H1 (cell line): Measurements from ENCODE around the gene AP1M1. TPM values are rescaled to one million over a fixed set of nuclear protein-coding genes. Genes with fewer than 3 reads are reported as not detected.

Experiments
- CREB1 ChIP-seq: IDR thresholded peaks from 2 replicates; pipeline ENCODE4 v1.6.1; 2012; ENCODE audit warnings: inconsistent platforms
- EZH2 ChIP-seq: fragments of 200-600 bp; sonication (generic); IDR thresholded peaks from 2 replicates; pipeline ENCODE4 v1.7.1; 2012; ENCODE audit warnings: low read depth, mild to moderate bottlenecking, moderate library complexity, low read length, inconsistent platforms; ENCODE audit not compliant: severe bottlenecking
- JUND ChIP-seq: IDR thresholded peaks from 2 replicates; pipeline ENCODE4 v1.6.1; 2011; ENCODE audit warnings: mild to moderate bottlenecking, improper control_type of control experiment, low read length
- RAD21 ChIP-seq, 2 experiments: IDR thresholded peaks in 1 of 2; conservative IDR thresholded peaks in 1 of 2; 2 replicates each; pipeline ENCODE4 v1.6.1; 2011; ENCODE audit warnings: low read depth in 2 of 2, low read length in 2 of 2, improper control_type of control experiment in 1 of 2, inconsistent platforms in 1 of 2, mild to moderate bottlenecking in 1 of 2, moderate library complexity in 1 of 2
- RBBP5 ChIP-seq: IDR thresholded peaks from 2 replicates; pipeline ENCODE4 v1.7.1; 2012; ENCODE audit warnings: low read depth, mild to moderate bottlenecking, inconsistent platforms, low read length, moderate library complexity, borderline replicate concordance
- SP1 ChIP-seq: IDR thresholded peaks from 2 replicates; pipeline ENCODE4 v1.6.1; 2011; ENCODE audit warnings: low read depth, low read length
- polyA plus RNA-seq, 7 experiments: library from polyadenylated mRNA; depleted of rRNA in 3 of 7; stranded (reverse) in 5 of 7; unstranded in 2 of 7; fragments of >200 nt in 5 of 7; fragments of 200-250 nt in 2 of 7; gene quantifications; 1 replicate in 5 of 7; 2 replicates in 1 of 7; 4 replicates in 1 of 7; pipeline versions ENCODE4 v1.2.1 to v1.2.3, GENCODE V29; 2011 to 2013; ENCODE audit warnings: missing spikeins in 2 of 7, mixed read lengths in 2 of 7
- total RNA-seq: library from RNA; stranded (reverse); fragmentation: NEBNext Ultra II Directional; extraction: Animal tissue kit (Norgen Biotek cat#: 25700); gene quantifications from 2 replicates; pipeline ENCODE4 v1.2.1, GENCODE V29; 2021

Gene AP1M1
- total and polyA plus RNA-seq, 2 of the 8 experiments (the other 6 are each of a cell fraction or from before 2014, with no cell fraction given), result 30.9 to 37.5 TPM

DNA sequence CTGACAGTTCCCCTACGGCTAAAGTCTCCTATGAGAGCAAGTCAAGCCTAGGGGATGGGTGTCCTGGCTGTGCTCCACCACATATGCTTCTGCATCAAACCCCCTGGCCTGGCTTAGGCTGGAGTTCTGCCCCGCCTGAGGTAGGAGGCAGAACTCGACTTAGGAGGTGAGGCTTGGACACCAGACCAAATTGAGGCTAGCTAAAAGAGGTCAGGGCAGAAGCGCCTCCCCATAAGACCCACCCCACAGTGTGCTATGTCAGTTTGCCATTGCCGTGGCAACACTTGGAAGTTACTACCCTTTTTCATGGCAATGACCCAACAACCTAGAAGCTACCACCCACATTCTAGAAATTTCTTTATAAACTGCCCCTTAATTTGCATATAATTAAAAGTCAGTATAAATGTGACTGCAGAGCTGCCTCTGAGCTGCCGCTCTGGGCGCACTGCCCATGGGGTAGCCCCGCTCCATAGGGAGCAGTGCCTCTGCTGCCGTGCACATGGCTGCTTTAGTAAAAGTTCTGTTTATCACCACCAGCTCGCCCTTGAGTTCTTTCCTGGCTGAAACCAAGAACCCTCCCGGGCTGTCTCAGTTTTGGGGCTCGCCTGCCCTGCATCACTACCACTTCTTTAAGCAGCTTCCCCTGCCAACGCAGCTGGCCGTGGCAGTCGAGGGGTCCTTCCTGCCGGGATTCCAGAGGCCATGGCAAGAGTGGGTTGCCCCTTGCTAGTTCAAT is 20.2 kb downstream of the AP1M1 start (continued):
- no peak for TF ChIP-seq EZH2
- no peak for TF ChIP-seq SP1
- no peak for TF ChIP-seq RAD21 (IDR thresholded peaks at IDR 0.05 in 1 of 2, conservative IDR thresholded peaks at IDR 0.05 in 1 of 2; ENCODE audit: low read depth in 2 of 2, low read length in 2 of 2)
- no peak for TF ChIP-seq RBBP5
- TF ChIP-seq JUND, result no peak
- no peak for TF ChIP-seq CREB1
